Esophagus muscularis mucosa (tissue), 4 donors: ENCODE results near the gene RIPOR2. TPM values are rescaled to one million over a fixed set of nuclear protein-coding genes. Genes with fewer than 3 reads are reported as not detected.

Source experiments
- DNase-seq: peaks from one replicate; pipeline ENCODE4 v3.0.0-alpha.2; 2017; ENCODE audit errors: extremely low spot score
- H3K27ac ChIP-seq, 4 donors: fragments of 200-600 bp; sonication (generic); replicated peaks in 1 of 4; 1 replicate in 3 of 4; 2 replicates in 1 of 4; pipeline ENCODE4 v1.5.1; 2016 to 2019; ENCODE audit warnings: mild to moderate bottlenecking in 1 of 4
- H3K27me3 ChIP-seq, 4 donors: fragments of 200-600 bp; sonication (generic); one replicate each; pipeline versions ENCODE4 v1.5.1 to v1.6.0; 2016 to 2019
- H3K36me3 ChIP-seq, 4 donors: fragments of 200-600 bp; sonication (generic); one replicate each; pipeline ENCODE4 v1.5.1; 2016 to 2019
- H3K4me1 ChIP-seq, 4 donors: fragments of 200-600 bp; sonication (generic); one replicate each; pipeline ENCODE4 v1.5.1; 2016 to 2019
- H3K4me3 ChIP-seq, 4 donors: fragments of 200-600 bp; sonication (generic); 1 replicate in 2 of 4; 2 replicates in 2 of 4; pipeline ENCODE4 v1.5.1; 2016 to 2019; ENCODE audit warnings: mild to moderate bottlenecking in 4 of 4, moderate library complexity in 1 of 4
- H3K9me3 ChIP-seq, 4 donors: fragments of 200-600 bp; sonication (generic); 1 replicate in 3 of 4; 2 replicates in 1 of 4; pipeline ENCODE4 v1.5.1; 2016 to 2019
- CTCF ChIP-seq, 3 experiments: fragments of 200-600 bp in 2 of 3; fragments of 450-650 bp in 1 of 3; sonication (generic) in 2 of 3; IDR thresholded peaks; one replicate each; pipeline ENCODE4 v1.5.1; 2017 to 2019; ENCODE audit warnings: antibody characterized with exemption in 3 of 3, mild to moderate bottlenecking in 2 of 3, moderate library complexity in 1 of 3
- EP300 ChIP-seq: sonication (generic); formaldehyde crosslinking; IDR thresholded peaks from one replicate; pipeline ENCODE4 v1.6.1; 2017; ENCODE audit warnings: antibody characterized with exemption
- POLR2A ChIP-seq: fragments of 450-650 bp; IDR thresholded peaks from one replicate; pipeline ENCODE4 v1.6.1; 2017; ENCODE audit warnings: antibody characterized with exemption, moderate library complexity, mild to moderate bottlenecking, low read depth
- POLR2AphosphoS5 ChIP-seq, 2 donors: sonication (generic); formaldehyde crosslinking; IDR thresholded peaks; one replicate each; pipeline ENCODE4 v1.6.1; 2017; ENCODE audit warnings: antibody characterized with exemption in 2 of 2
- WGBS: methylation state at CpG from one replicate; pipeline ENCODE4 v1.1.5; 2018; 5-methylcytosine and 5-hydroxymethylcytosine counted together
- intact Hi-C: fragments of 100-400 bp; cut with DNase I; formaldehyde crosslinking; loops from one replicate; pipeline ENCODE4 v1.15.1; 2023
- total RNA-seq, 4 donors: library from RNA; depleted of rRNA; stranded (reverse); fragments of >200 nt; gene quantifications; one replicate each; pipeline versions ENCODE4 v1.1.0 to v1.2.1, GENCODE V29; 2016

Gene RIPOR2
- total RNA-seq, 4 donors from 2014 or later, result 2.6 to 14.4 (median 5.1) TPM

DNA sequence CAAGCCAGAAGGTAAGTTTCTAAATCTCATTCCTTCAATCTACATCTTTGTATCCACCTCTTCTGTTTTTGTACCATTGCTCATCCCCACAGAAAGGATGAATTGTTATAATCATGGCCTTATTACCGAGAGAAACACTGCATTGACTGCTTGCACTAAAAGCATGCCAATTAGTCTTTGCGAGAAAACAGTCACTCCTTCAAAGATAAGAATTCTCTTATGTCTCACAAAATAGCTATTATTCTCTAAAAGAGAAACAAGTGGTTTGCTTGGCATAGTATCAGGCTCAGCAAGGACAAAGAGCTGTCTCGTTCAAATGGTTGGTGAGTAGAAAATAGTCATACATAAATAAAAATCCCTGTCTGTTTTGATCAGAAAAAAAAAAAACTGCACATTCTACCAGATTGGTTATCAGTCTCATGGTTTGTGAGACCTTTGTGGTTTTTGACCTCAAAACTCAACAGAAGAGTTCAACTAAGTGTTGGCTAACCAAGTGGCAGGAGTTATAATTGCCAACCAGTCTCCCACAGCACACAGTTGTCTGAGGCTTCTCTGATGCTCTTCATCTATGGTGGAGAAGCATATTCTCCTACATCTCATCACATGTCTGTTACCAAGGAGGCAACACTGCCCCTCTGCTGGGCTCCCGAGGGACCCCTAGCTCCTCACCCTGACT is 101.9 kb downstream of the RIPOR2 start:
- Histone ChIP-seq H3K4me1 (peaks cover 12 to 18% (median 14%) of the 10 kb centered on the region in 4 donors), H3K9me3 (no peaks in the 10 kb centered on the region), H3K27ac (no peak overlapping the region), H3K36me3 (peaks cover 0 to 7% (median 0%) of the 10 kb centered on the region in 4 donors), H3K27me3 (no peaks in the 10 kb centered on the region), H3K4me3 (no peak overlapping the region)
- intact Hi-C loops, result no loop called here
- no peak for DNase-seq
- TF ChIP-seq POLR2A (no peak), EP300 (no peak), POLR2AphosphoS5 (IDR thresholded peaks at IDR 0.05) (no peak), CTCF (IDR thresholded peaks at IDR 0.05) (no peak)
- WGBS, result 93% methylated on average over 4 of the region's 4 CpGs

- H3K27ac ChIP-seq, result peak overlapping the region in 1 of 4 donors; percentile 2
- no peak for DNase-seq
- H3K36me3 ChIP-seq, result peaks cover 0 to 14% (median 0%) of the 10 kb centered on the region in 4 donors
- TF ChIP-seq CTCF (IDR thresholded peaks at IDR 0.05), result no peak
- 92% methylated on average over 1 of the region's 1 CpG for WGBS
- peaks cover 12 to 18% (median 14%) of the 10 kb centered on the region in 4 donors for H3K4me1 ChIP-seq
- no peaks in the 10 kb centered on the region for H3K9me3 ChIP-seq
- no peak overlapping the region for H3K4me3 ChIP-seq
- intact Hi-C loops, result no loop called here
- H3K27me3 ChIP-seq, result no peaks in the 10 kb centered on the region
These were observed 103.0 kb downstream of the RIPOR2 start for GRCh38 chr6:24832794-24833193.

GRCh38 chr6:24831771-24832716 is 103.7 kb downstream of the RIPOR2 start:
- Histone ChIP-seq H3K36me3 (peaks cover 0 to 22% (median 0%) of the 10 kb centered on the region in 4 donors), H3K9me3 (no peaks in the 10 kb centered on the region), H3K4me1 (peaks cover 12 to 18% (median 14%) of the 10 kb centered on the region in 4 donors), H3K4me3 (no peak overlapping the region), H3K27ac (peak overlapping the region in 1 of 4 donors; percentile 2), H3K27me3 (no peaks in the 10 kb centered on the region)
- TF ChIP-seq POLR2AphosphoS5 (IDR thresholded peaks at IDR 0.05), result peak in 1 of 2 donors; percentile 33
- no peak for TF ChIP-seq POLR2A
- TF ChIP-seq CTCF (IDR thresholded peaks at IDR 0.05), result no peak
- 78% methylated on average over 10 of the region's 10 CpGs for WGBS
- DNase-seq, result no peak
- intact Hi-C loops, result no loop called here

GRCh38 chr6:24829657-24830056 is 106.1 kb downstream of the RIPOR2 start:
- Histone ChIP-seq H3K4me3 (no peak overlapping the region), H3K9me3 (no peaks in the 10 kb centered on the region), H3K27ac (no peak overlapping the region), H3K4me1 (peaks cover 0 to under 1% (median 0%) of the 10 kb centered on the region in 4 donors), H3K36me3 (peaks cover 0 to 25% (median 0%) of the 10 kb centered on the region in 4 donors), H3K27me3 (no peaks in the 10 kb centered on the region)
- WGBS, result 87% methylated on average over 3 of the region's 3 CpGs
- no peak for TF ChIP-seq EP300
- TF ChIP-seq POLR2A, result no peak
- TF ChIP-seq CTCF (IDR thresholded peaks at IDR 0.05), result no peak
- no peak for TF ChIP-seq POLR2AphosphoS5 (IDR thresholded peaks at IDR 0.05)
- no peak for DNase-seq
- intact Hi-C loops, result no loop called here
